ES-I3 (cell line): ENCODE results near the gene DAGLB.

Experiments
- H3K36me3 ChIP-seq: 2 replicates; pipeline ENCODE4 v1.6.1; 2013; ENCODE audit warnings: mild to moderate bottlenecking, low read length, control low read depth, moderate library complexity; ENCODE audit not compliant: insufficient read depth
- H3K4me1 ChIP-seq: 2 replicates; pipeline ENCODE4 v1.6.1; 2013; ENCODE audit warnings: mild to moderate bottlenecking, control low read depth, low read length; ENCODE audit not compliant: insufficient read depth
- H3K9ac ChIP-seq: 2 replicates; pipeline ENCODE4 v1.6.1; 2013; ENCODE audit warnings: low read depth, mild to moderate bottlenecking, low read length, moderate library complexity
- H3K9me3 ChIP-seq: 2 replicates; pipeline ENCODE4 v1.6.1; 2013; ENCODE audit warnings: mild to moderate bottlenecking, low read length, moderate library complexity; ENCODE audit not compliant: control insufficient read depth, insufficient read depth

The DAGLB gene

GRCh38 chr7:6430974-6431373 lies 16.8 kb downstream of the DAGLB start:
- Histone ChIP-seq H3K4me1 (peaks cover 16% of the 10 kb centered on the region), H3K9ac (no peak overlapping the region), H3K9me3 (no peaks in the 10 kb centered on the region), H3K36me3 (peaks cover 19% of the 10 kb centered on the region)

GRCh38 chr7:6430271-6430940 lies 17.3 kb downstream of the DAGLB start:
- Histone ChIP-seq H3K36me3 (peaks cover 25% of the 10 kb centered on the region), H3K9me3 (no peaks in the 10 kb centered on the region), H3K4me1 (peaks cover 14% of the 10 kb centered on the region; the same call in 1 of the 2 replicates), H3K9ac (no peak overlapping the region)

GRCh38 chr7:6425948-6426347 lies 21.8 kb downstream of the DAGLB start:
- Histone ChIP-seq H3K9me3 (peaks cover 4% of the 10 kb centered on the region; the same call in 1 of the 2 replicates), H3K36me3 (peaks cover 36% of the 10 kb centered on the region), H3K9ac (no peak overlapping the region), H3K4me1 (no peaks in the 10 kb centered on the region; the same call in 1 of the 2 replicates)

GRCh38 chr7:6423942-6424701 lies 23.6 kb downstream of the DAGLB start:
- peaks cover 4% of the 10 kb centered on the region; the same call in 1 of the 2 replicates for H3K9me3 ChIP-seq
- H3K4me1 ChIP-seq: no peaks in the 10 kb centered on the region
- H3K36me3 ChIP-seq: peaks cover 36% of the 10 kb centered on the region
- no peak overlapping the region for H3K9ac ChIP-seq

GRCh38 chr7:6422926-6423632 lies 24.7 kb downstream of the DAGLB start:
- Histone ChIP-seq H3K9me3 (peaks cover 4% of the 10 kb centered on the region; the same call in 1 of the 2 replicates), H3K9ac (no peak overlapping the region), H3K36me3 (peaks cover 35% of the 10 kb centered on the region), H3K4me1 (no peaks in the 10 kb centered on the region)

GRCh38 chr7:6422095-6422494 lies 25.7 kb downstream of the DAGLB start:
- peaks cover 35% of the 10 kb centered on the region for H3K36me3 ChIP-seq
- H3K9ac ChIP-seq: no peak overlapping the region
- H3K9me3 ChIP-seq: peaks cover 4% of the 10 kb centered on the region; the same call in 1 of the 2 replicates
- H3K4me1 ChIP-seq: no peaks in the 10 kb centered on the region; the same call in 1 of the 2 replicates

GRCh38 chr7:6420680-6421079 lies 27.1 kb downstream of the DAGLB start:
- H3K4me1 ChIP-seq: peaks cover 8% of the 10 kb centered on the region; the same call in 1 of the 2 replicates
- peaks cover 4% of the 10 kb centered on the region; the same call in 1 of the 2 replicates for H3K9me3 ChIP-seq
- peaks cover 40% of the 10 kb centered on the region for H3K36me3 ChIP-seq
- no peak overlapping the region for H3K9ac ChIP-seq

GRCh38 chr7:6419310-6419773 lies 28.4 kb downstream of the DAGLB start:
- Histone ChIP-seq H3K4me1 (peaks cover 8% of the 10 kb centered on the region; the same call in 1 of the 2 replicates), H3K9ac (no peak overlapping the region), H3K9me3 (peaks cover 4% of the 10 kb centered on the region; the same call in 1 of the 2 replicates), H3K36me3 (peaks cover 47% of the 10 kb centered on the region)

GRCh38 chr7:6417408-6417807 lies 30.3 kb downstream of the DAGLB start:
- H3K9me3 ChIP-seq: peaks cover 4% of the 10 kb centered on the region; the same call in 1 of the 2 replicates
- H3K9ac ChIP-seq: no peak overlapping the region
- H3K4me1 ChIP-seq: peaks cover 8% of the 10 kb centered on the region; the same call in 1 of the 2 replicates
- H3K36me3 ChIP-seq: peaks cover 43% of the 10 kb centered on the region

- Histone ChIP-seq H3K4me1 (peaks cover 8% of the 10 kb centered on the region; the same call in 1 of the 2 replicates), H3K9me3 (peaks cover under 1% of the 10 kb centered on the region; the same call in 1 of the 2 replicates), H3K9ac (no peak overlapping the region), H3K36me3 (peaks cover 36% of the 10 kb centered on the region)
These were observed 31.1 kb downstream of the DAGLB start for GRCh38 chr7:6416516-6417145.

GRCh38 chr7:6413637-6414036 lies 34.1 kb downstream of the DAGLB start:
- Histone ChIP-seq H3K9me3 (no peaks in the 10 kb centered on the region), H3K36me3 (peaks cover 42% of the 10 kb centered on the region), H3K9ac (no peak overlapping the region), H3K4me1 (peaks cover 8% of the 10 kb centered on the region; the same call in 1 of the 2 replicates)

- Histone ChIP-seq H3K9ac (no peak overlapping the region), H3K9me3 (no peaks in the 10 kb centered on the region), H3K36me3 (peaks cover 43% of the 10 kb centered on the region), H3K4me1 (no peaks in the 10 kb centered on the region)
These were observed 37.6 kb downstream of the DAGLB start for GRCh38 chr7:6409944-6410693.

- Histone ChIP-seq H3K9ac (no peak overlapping the region), H3K4me1 (no peaks in the 10 kb centered on the region), H3K9me3 (no peaks in the 10 kb centered on the region), H3K36me3 (peaks cover 36% of the 10 kb centered on the region)
These were observed 38.7 kb downstream of the DAGLB start for GRCh38 chr7:6409091-6409490.
